ENCODE measurements around the gene DGKI. TPM values are rescaled to one million over a fixed set of nuclear protein-coding genes. Genes with fewer than 3 reads are reported as not detected.

DGKI gene
- total RNA-seq, 1 donor from 2014 or later = 1.3 TPM

- Histone ChIP-seq H3K36me3 (no peaks in the 10 kb centered on the region), H3K27me3 (ENCODE audit: low read depth) (no peaks in the 10 kb centered on the region), H3K4me1 (no peaks in the 10 kb centered on the region), H3K9me3 (replicated peaks) (no peaks in the 10 kb centered on the region), H3K4me3 (no peak overlapping the region), H3K27ac (replicated peaks) (no peak overlapping the region)
- TF ChIP-seq CTCF (IDR thresholded peaks at IDR 0.05; ENCODE audit: borderline replicate concordance) = no peak
- intact Hi-C loops (cut with micrococcal nuclease) = no loop called here
- DNase-seq = no peak
Measured at GRCh38 chr7:137813541-137813940, 33.2 kb downstream of the DGKI start.

- H3K36me3 ChIP-seq = no peaks in the 10 kb centered on the region
- no peaks in the 10 kb centered on the region for H3K9me3 ChIP-seq (replicated peaks)
- H3K27ac ChIP-seq (replicated peaks) = no peak overlapping the region
- H3K4me3 ChIP-seq = no peak overlapping the region
- DNase-seq = no peak
- no peaks in the 10 kb centered on the region for H3K4me1 ChIP-seq
- no peak for TF ChIP-seq CTCF (IDR thresholded peaks at IDR 0.05; ENCODE audit: borderline replicate concordance)
- intact Hi-C loops (cut with micrococcal nuclease) = no loop called here
- H3K27me3 ChIP-seq (ENCODE audit: low read depth) = no peaks in the 10 kb centered on the region
Measured at GRCh38 chr7:137810248-137810647, 36.5 kb downstream of the DGKI start.

- Histone ChIP-seq H3K27ac (replicated peaks) (no peak overlapping the region), H3K4me3 (no peak overlapping the region), H3K9me3 (replicated peaks) (no peaks in the 10 kb centered on the region), H3K4me1 (no peaks in the 10 kb centered on the region), H3K36me3 (no peaks in the 10 kb centered on the region), H3K27me3 (ENCODE audit: low read depth) (no peaks in the 10 kb centered on the region)
- no peak for DNase-seq
- no peak for TF ChIP-seq CTCF (IDR thresholded peaks at IDR 0.05; ENCODE audit: borderline replicate concordance)
- intact Hi-C loops (cut with micrococcal nuclease) = no loop called here
Measured at GRCh38 chr7:137804836-137805235, 41.9 kb downstream of the DGKI start.

- Histone ChIP-seq H3K36me3 (no peaks in the 10 kb centered on the region), H3K27ac (replicated peaks) (no peak overlapping the region), H3K27me3 (ENCODE audit: low read depth) (no peaks in the 10 kb centered on the region), H3K4me1 (no peaks in the 10 kb centered on the region), H3K4me3 (no peak overlapping the region), H3K9me3 (replicated peaks) (peaks cover 4% of the 10 kb centered on the region)
- intact Hi-C loops (cut with micrococcal nuclease) = no loop called here
- TF ChIP-seq CTCF (IDR thresholded peaks at IDR 0.05; ENCODE audit: borderline replicate concordance) = no peak
- DNase-seq = no peak
Measured at GRCh38 chr7:137801491-137801890, 45.3 kb downstream of the DGKI start.

GRCh38 chr7:137801003-137801402 lies 45.8 kb downstream of the DGKI start:
- Histone ChIP-seq H3K4me1 (no peaks in the 10 kb centered on the region), H3K36me3 (no peaks in the 10 kb centered on the region), H3K9me3 (replicated peaks) (peaks cover 5% of the 10 kb centered on the region), H3K27me3 (ENCODE audit: low read depth) (no peaks in the 10 kb centered on the region), H3K27ac (replicated peaks) (no peak overlapping the region), H3K4me3 (no peak overlapping the region)
- no peak for TF ChIP-seq CTCF (IDR thresholded peaks at IDR 0.05; ENCODE audit: borderline replicate concordance)
- intact Hi-C loops (cut with micrococcal nuclease) = no loop called here
- DNase-seq = no peak

All from left ventricle myocardium inferior (tissue), 1 donor.